Kidney (tissue), 14 donors: ENCODE data around the gene ASIC3. TPM values are rescaled to one million over a fixed set of nuclear protein-coding genes. Genes with fewer than 3 reads are reported as not detected.

Experiments used
- DNase-seq, 5 donors: peaks; one replicate each; pipeline ENCODE4 v3.0.0-alpha.2; 2013 to 2020
- FAIRE-seq: peaks from 2 replicates; lab custom pipeline; 2012; peaks lifted over from hg19 to GRCh38; lab: Jason Lieb, UNC
- H3K27ac ChIP-seq, 2 donors: one replicate each; pipeline ENCODE4 v1.7.0; 2013; ENCODE audit warnings: low read depth in 2 of 2, low read length in 2 of 2, inconsistent platforms in 1 of 2
- H3K27me3 ChIP-seq: one replicate; pipeline ENCODE4 v1.7.1; 2013; ENCODE audit warnings: low read length, inconsistent platforms; ENCODE audit not compliant: control insufficient read depth, insufficient read depth
- H3K36me3 ChIP-seq, 3 donors: one replicate each; pipeline versions ENCODE4 v1.7.0 to v1.7.1; 2013; ENCODE audit warnings: low read length in 3 of 3, control low read depth in 1 of 3, inconsistent platforms in 1 of 3; ENCODE audit not compliant: insufficient read depth in 3 of 3, control insufficient read depth in 2 of 3
- H3K4me1 ChIP-seq, 3 donors: one replicate each; pipeline versions ENCODE4 v1.7.0 to v1.7.1; 2013; ENCODE audit warnings: low read length in 3 of 3, inconsistent platforms in 1 of 3, low read depth in 1 of 3; ENCODE audit not compliant: control insufficient read depth in 2 of 3, insufficient read depth in 2 of 3
- H3K4me3 ChIP-seq, 3 donors: one replicate each; pipeline versions ENCODE4 v1.7.0 to v1.8.1; 2013; ENCODE audit warnings: low read length in 3 of 3, control low read depth in 1 of 3, inconsistent platforms in 1 of 3
- H3K9ac ChIP-seq, 3 donors: one replicate each; pipeline versions ENCODE4 v1.7.0 to v1.7.1; 2013; ENCODE audit warnings: low read length in 3 of 3, control low read depth in 1 of 3, inconsistent platforms in 1 of 3
- H3K9me3 ChIP-seq, 3 donors: one replicate each; pipeline versions ENCODE4 v1.7.0 to v1.7.1; 2013; ENCODE audit warnings: low read length in 3 of 3, control low read depth in 1 of 3, inconsistent platforms in 1 of 3; ENCODE audit not compliant: control insufficient read depth in 2 of 3, insufficient read depth in 1 of 3
- intact Hi-C: fragments of 100-400 bp; cut with DNase I; formaldehyde crosslinking; loops from one replicate; pipeline ENCODE4 v1.11.1; 2022
- polyA plus RNA-seq: library from polyadenylated mRNA; stranded (reverse); fragments of 350-450 nt; fragmentation: Illumina TruSeq; extraction: RNeasy Lipid Tissue Mini Kit (QIAGEN cat#74804); gene quantifications from one replicate; pipeline ENCODE4 v1.2.3, GENCODE V29; 2014; ENCODE audit warnings: low read depth, low replicate concordance; ENCODE audit not compliant: insufficient read depth
- total RNA-seq: library from RNA; stranded (reverse); fragmentation: NEBNext Ultra II Directional; extraction: Animal tissue kit (Norgen Biotek cat#: 25700); gene quantifications from one replicate; pipeline ENCODE4 v1.2.1, GENCODE V29; 2021
- TF ChIP-seq, protein P1 (sequence below): IDR thresholded peaks from 3 replicates; pipeline ENCODE4 v1.5.1; 2012; ENCODE audit warnings: mild to moderate bottlenecking, moderate library complexity, borderline replicate concordance; ENCODE audit not compliant: insufficient read depth; ENCODE audit errors: extremely low read depth
- donor health status: control.
- donor health status: control.
- donor health status: control.
- donor health status: control.
- donor health status: control.
- donor health status: DM: yes; HTN: yes; CAD: no.
- donor health status: Normal renal cell carcinoma (clear cell type).

Gene ASIC3
- total and polyA plus RNA-seq, 2 donors from 2014 or later = 1.9 to 3.1 TPM

DNA sequence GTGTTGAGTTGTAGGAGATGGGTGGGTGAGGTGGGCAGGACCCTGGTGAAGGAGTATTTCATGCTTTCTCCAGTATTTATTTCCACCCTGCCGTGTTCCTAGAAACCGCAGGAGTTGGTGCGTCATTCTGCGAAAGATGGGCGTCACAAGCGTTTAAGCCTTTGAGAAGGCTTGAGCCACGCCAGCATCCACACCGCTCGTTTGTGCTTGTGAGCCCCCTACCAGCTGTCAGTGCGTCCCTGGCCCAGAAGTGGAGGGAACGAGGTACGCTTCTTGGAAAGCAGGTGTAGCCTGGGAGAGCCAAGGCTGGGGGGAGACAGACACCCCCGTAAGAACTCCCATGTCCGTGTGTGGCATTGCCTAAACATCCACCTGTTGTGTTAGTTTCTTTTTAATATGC, 43.7 kb downstream of the ASIC3 start:
- Histone ChIP-seq H3K9me3 (no peaks in the 10 kb centered on the region), H3K27ac (no peak overlapping the region), H3K36me3 (no peaks in the 10 kb centered on the region), H3K9ac (no peak overlapping the region), H3K4me3 (no peak overlapping the region), H3K4me1 (peaks cover 0 to 21% (median 20%) of the 10 kb centered on the region in 3 donors), H3K27me3 (no peaks in the 10 kb centered on the region)
- FAIRE-seq (no peak), DNase-seq (peak in 1 of 5 donors; percentile 67)
- TF ChIP-seq, protein P1, sequence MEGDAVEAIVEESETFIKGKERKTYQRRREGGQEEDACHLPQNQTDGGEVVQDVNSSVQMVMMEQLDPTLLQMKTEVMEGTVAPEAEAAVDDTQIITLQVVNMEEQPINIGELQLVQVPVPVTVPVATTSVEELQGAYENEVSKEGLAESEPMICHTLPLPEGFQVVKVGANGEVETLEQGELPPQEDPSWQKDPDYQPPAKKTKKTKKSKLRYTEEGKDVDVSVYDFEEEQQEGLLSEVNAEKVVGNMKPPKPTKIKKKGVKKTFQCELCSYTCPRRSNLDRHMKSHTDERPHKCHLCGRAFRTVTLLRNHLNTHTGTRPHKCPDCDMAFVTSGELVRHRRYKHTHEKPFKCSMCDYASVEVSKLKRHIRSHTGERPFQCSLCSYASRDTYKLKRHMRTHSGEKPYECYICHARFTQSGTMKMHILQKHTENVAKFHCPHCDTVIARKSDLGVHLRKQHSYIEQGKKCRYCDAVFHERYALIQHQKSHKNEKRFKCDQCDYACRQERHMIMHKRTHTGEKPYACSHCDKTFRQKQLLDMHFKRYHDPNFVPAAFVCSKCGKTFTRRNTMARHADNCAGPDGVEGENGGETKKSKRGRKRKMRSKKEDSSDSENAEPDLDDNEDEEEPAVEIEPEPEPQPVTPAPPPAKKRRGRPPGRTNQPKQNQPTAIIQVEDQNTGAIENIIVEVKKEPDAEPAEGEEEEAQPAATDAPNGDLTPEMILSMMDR = no peak
- intact Hi-C loops = no loop called here

DNA sequence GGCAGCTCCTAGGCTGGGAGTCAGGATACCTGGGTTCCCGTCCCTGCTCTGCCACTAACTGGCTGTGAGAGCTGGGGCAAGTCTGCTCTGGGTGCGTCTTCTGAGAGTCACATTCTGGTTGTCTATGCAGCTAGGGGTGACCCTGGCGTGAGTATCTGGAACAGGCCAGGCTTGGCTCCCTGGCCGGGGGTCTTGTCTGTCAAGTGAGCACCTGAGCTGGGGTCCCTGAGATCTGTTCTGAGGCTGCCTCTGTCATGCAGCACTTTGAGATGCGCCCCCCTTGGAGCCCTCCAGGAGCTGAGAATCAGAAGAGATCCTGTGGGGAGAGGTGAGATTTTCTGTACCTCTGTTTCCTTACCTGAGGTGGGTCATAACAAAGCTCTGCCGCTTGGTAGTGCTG, 45.4 kb downstream of the ASIC3 start:
- DNase-seq = peak in 1 of 5 donors; percentile 58
- intact Hi-C loops = no loop called here
- H3K4me1 ChIP-seq = peaks cover 0 to 11% (median 10%) of the 10 kb centered on the region in 3 donors
- H3K9ac ChIP-seq = no peak overlapping the region
- no peaks in the 10 kb centered on the region for H3K36me3 ChIP-seq
- H3K4me3 ChIP-seq = no peak overlapping the region
- H3K27me3 ChIP-seq = no peaks in the 10 kb centered on the region
- no peaks in the 10 kb centered on the region for H3K9me3 ChIP-seq
- TF ChIP-seq, protein P1 = no peak
- no peak overlapping the region for H3K27ac ChIP-seq
- no peak for FAIRE-seq

DNA sequence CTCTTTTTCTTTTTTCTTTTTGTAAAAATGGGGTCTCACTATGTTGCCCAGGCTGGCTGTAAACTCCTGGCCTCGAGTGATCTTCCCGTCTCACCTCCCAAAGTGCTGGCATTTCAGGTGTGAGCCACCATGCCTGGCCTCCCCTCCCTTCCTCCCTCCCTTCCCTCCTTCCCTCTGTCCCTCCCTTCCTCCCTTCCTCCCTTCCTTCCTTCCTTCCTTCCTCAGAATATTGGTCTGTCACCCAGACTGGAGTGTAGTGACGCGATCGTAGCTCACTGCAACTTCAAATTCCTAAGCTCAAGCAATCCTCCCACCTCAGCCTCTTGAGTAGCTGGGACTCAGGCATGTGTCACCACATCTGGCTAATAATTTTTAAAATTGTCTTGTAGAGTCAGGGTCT, 46.3 kb downstream of the ASIC3 start:
- FAIRE-seq (no peak), DNase-seq (no peak)
- intact Hi-C loops = no loop called here
- Histone ChIP-seq H3K27ac (no peak overlapping the region), H3K36me3 (no peaks in the 10 kb centered on the region), H3K27me3 (no peaks in the 10 kb centered on the region), H3K9ac (no peak overlapping the region), H3K9me3 (no peaks in the 10 kb centered on the region), H3K4me1 (peaks cover 0 to 8% (median 4%) of the 10 kb centered on the region in 3 donors), H3K4me3 (no peak overlapping the region)
- TF ChIP-seq, protein P1 = no peak
